Epithelial cell of proximal tubule (primary cell): Measurements from ENCODE around the gene ADGRA3. TPM values are rescaled to one million over a fixed set of nuclear protein-coding genes. Genes with fewer than 3 reads are reported as not detected.

Source experiments
- DNase-seq: peaks from one replicate; pipeline ENCODE4 v3.0.0-alpha.2; 2011; ENCODE audit warnings: low read depth
- H3K4me3 ChIP-seq: 2 replicates; pipeline ENCODE4 v1.5.1; 2011; ENCODE audit warnings: low read depth, mild to moderate bottlenecking, low read length
- total RNA-seq: library from RNA; depleted of rRNA; stranded (reverse); fragments of >200 nt; gene quantifications from 2 replicates; pipeline ENCODE4 v1.2.3, GENCODE V29; 2015
- TF ChIP-seq, protein P1 (sequence below): conservative IDR thresholded peaks from 2 replicates; pipeline ENCODE4 v1.5.1; 2012; ENCODE audit warnings: low read depth, mild to moderate bottlenecking, low read length

The ADGRA3 gene
- total RNA-seq, 1 donor from 2014 or later: 35.3 TPM

DNA sequence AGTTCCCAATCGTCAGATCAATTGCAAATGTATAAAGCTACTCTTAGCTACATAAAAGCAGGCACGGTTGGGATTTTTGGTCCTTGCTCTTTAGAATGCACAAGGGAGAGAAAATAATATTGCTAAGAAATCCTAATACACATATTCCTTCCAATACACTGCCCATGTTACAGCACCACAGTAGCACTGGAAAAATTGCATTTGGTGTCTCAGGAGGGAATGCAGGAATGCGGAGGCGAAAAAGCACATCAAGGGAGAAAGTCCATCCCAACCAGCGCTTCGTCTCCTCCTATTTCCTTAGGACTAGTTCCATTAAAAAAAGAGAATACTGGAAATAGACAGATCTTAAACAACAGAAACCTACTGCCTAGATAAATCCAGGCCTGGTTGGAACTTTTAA is 23.9 kb downstream of the ADGRA3 start:
- H3K4me3 ChIP-seq: no peak overlapping the region
- TF ChIP-seq, protein P1, sequence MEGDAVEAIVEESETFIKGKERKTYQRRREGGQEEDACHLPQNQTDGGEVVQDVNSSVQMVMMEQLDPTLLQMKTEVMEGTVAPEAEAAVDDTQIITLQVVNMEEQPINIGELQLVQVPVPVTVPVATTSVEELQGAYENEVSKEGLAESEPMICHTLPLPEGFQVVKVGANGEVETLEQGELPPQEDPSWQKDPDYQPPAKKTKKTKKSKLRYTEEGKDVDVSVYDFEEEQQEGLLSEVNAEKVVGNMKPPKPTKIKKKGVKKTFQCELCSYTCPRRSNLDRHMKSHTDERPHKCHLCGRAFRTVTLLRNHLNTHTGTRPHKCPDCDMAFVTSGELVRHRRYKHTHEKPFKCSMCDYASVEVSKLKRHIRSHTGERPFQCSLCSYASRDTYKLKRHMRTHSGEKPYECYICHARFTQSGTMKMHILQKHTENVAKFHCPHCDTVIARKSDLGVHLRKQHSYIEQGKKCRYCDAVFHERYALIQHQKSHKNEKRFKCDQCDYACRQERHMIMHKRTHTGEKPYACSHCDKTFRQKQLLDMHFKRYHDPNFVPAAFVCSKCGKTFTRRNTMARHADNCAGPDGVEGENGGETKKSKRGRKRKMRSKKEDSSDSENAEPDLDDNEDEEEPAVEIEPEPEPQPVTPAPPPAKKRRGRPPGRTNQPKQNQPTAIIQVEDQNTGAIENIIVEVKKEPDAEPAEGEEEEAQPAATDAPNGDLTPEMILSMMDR: no peak
- DNase-seq: no peak

DNA sequence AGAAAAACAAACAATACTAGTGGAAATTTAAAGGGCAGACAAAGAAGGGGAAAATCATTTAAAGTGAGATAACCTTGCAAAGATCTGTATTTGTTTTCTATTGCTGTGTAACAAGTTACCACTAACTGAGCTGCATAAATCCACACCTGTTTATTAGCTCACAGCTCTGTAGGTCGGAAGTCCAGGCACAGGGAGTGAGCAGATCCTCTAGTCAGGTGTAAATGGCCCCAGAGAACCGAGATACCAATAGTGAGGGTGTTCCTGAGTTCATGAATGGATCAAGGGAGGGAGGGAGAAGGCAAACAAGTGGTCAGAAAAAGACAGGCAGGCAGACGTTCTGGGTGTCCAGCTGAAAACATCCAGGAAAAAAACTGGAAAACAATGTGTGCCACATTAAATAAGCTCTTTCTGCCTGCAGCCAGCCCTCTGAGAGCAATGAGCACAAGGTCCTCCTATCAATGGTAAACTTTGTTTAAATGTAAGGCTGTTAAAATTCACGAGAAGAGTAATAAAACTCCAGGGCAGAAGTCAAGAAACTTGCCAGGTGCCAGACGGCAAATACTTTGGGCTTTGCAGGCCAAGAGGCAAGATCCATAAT is 25.0 kb downstream of the ADGRA3 start:
- TF ChIP-seq, protein P1: no peak
- no peak overlapping the region for H3K4me3 ChIP-seq
- no peak for DNase-seq

DNA sequence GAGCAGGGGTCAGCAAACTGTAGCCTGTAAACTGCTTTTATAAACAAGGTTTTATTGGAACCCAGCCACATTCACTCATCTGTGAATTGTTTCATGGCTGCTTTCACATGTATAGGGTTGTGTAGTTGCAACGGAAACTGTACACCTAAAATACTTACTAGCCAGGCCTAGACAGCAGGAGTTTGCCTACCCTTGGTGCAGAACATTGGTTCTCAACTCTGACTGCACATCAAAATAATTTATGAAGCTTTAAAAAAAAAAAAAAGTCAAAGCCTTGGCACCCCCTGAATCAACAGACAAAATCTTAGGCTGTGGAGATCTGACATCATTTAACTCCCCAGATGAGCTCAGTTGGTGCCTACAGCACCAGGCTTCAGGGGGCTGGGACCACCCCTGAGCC is 27.8 kb downstream of the ADGRA3 start:
- DNase-seq: no peak
- TF ChIP-seq, protein P1: no peak

DNA sequence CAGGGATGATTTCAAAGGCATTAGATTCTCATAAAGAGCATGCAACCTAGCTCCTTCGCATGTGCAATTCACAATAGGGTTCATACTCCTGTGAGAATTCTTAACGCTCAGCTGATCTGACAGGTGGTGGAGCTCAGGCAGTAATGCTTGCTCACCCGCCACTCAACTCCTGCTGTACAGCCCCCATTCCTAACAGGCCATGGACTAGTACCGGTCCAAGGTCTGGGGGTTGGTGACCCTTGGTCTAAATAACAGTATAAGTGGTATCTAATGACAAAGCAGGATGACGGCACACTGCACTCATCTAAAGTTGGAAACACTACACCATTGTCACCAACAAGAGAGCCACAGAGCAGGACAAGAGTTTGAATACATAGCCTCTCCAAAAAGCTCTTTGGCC is 28.5 kb downstream of the ADGRA3 start:
- TF ChIP-seq, protein P1: no peak
- H3K4me3 ChIP-seq: no peak overlapping the region
- DNase-seq: no peak

More for the DNA sequence above, 27.8 kb downstream of the ADGRA3 start:
- H3K4me3 ChIP-seq: no peak overlapping the region

DNA sequence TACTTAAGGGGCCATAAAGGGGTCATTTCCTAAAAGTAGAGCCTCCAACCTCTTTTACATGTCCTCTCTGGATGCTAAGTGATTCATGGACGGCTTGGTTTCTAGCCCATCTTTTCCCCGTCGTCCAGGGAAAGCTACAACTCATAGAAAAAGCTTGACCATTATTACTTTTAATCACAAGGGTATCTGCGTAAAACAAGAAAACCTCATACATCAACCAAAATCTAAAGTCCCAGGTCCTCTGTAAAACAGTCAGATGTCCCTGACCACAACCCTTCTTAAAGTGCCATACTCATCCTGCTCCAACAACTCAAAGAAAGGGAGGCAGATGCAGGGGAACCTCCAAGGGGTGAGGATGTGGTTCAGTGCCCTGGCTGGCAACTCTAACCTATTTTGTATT is 29.6 kb downstream of the ADGRA3 start:
- no peak for DNase-seq
- no peak overlapping the region for H3K4me3 ChIP-seq

DNA sequence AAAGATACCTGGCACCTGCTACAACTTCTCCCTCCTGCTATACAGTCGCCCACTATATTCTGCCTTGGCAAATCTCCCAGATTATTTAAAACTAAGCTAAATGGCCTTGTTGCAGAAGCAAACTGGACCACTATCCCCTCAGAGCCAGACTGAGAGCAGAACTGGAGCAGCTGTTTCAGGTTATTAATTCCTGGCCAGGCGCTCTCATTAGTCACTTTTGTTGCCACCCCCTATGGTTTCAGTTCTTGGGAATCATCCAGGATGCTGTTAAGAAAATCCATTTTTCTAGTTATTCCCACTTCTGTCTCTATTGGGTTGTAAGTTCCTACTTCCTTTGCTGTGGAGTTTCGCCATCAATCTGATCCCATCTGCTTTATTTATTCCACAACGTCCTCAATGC is 30.1 kb downstream of the ADGRA3 start:
- no peak for DNase-seq
- TF ChIP-seq, protein P1: no peak
- H3K4me3 ChIP-seq: no peak overlapping the region

More for the DNA sequence above, 29.6 kb downstream of the ADGRA3 start:
- TF ChIP-seq, protein P1: no peak

DNA sequence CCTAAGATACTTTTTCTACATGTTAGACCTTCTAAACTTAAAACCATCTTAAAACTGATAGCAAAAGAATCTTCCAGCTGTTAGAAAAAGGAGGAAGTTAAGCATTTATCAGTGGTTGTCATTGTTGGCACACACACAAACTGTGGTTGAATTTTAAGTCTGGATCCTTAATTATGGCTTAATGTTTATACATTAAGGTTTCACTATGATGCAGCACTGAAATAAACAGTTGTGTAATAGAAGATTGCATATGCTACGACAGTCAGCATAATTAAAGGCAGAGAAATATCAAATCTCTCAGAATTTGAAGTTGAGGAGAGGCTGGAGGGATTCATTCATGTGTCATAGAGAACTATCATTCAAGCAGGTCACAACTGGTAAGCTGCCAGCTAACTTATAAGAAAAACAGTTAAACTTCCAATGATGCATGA is 32.3 kb downstream of the ADGRA3 start:
- H3K4me3 ChIP-seq: no peak overlapping the region
- DNase-seq: no peak
- TF ChIP-seq, protein P1: no peak
